C4-2B (cell line): ENCODE data around the gene CCDC83.

Experiments
- CTCF ChIP-seq: fragments of 450-650 bp; conservative IDR thresholded peaks from 2 replicates; pipeline ENCODE4 v1.5.1; 2017; ENCODE audit warnings: mild to moderate bottlenecking
- ZFX ChIP-seq: fragments of 450-650 bp; IDR thresholded peaks from 2 replicates; pipeline ENCODE4 v1.6.1; 2017

GRCh38 chr11:85831050-85831449 lies 24.1 kb upstream of the CCDC83 start:
- no peak for TF ChIP-seq CTCF
- TF ChIP-seq ZFX: no peak
